Gastrocnemius medialis (tissue), 4 donors: Measurements from ENCODE around the gene TMEM62.

Experiments
- POLR2A ChIP-seq, 2 donors: fragments of 450-650 bp; IDR thresholded peaks; one replicate each; pipeline ENCODE4 v1.6.1; 2017; ENCODE audit warnings: antibody characterized with exemption in 2 of 2, mild to moderate bottlenecking in 2 of 2, moderate library complexity in 2 of 2
- TF ChIP-seq, protein P1 (sequence below), 5 experiments: fragments of 450-650 bp in 3 of 5; fragments of 200-600 bp in 2 of 5; sonication (generic) in 2 of 5; IDR thresholded peaks in 4 of 5; conservative IDR thresholded peaks in 1 of 5; 1 replicate in 4 of 5; 2 replicates in 1 of 5; pipeline ENCODE4 v1.5.1; 2016 to 2019; ENCODE audit warnings: antibody characterized with exemption in 5 of 5, mild to moderate bottlenecking in 3 of 5, moderate library complexity in 3 of 5

DNA sequence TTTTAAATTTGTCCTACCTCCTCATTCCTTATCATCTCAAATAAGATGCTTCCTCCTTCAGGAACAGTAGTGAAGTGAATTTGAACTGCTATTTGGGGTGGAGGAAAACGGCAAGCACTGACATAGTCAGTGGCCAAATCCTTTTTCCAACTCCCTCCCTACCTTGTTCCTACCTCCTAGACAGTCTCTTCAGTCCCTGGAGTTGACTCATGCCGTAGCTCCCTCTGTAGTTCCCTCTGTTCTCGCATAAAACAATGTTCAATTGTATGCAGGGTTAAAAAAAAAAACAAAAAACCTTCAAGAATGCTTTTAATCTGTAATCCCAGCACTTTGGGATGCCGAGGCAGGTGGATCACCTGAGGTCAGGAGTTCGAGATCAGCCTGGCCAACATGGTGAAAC is 29.0 kb upstream of the TMEM62 start:
- TF ChIP-seq, protein P1, sequence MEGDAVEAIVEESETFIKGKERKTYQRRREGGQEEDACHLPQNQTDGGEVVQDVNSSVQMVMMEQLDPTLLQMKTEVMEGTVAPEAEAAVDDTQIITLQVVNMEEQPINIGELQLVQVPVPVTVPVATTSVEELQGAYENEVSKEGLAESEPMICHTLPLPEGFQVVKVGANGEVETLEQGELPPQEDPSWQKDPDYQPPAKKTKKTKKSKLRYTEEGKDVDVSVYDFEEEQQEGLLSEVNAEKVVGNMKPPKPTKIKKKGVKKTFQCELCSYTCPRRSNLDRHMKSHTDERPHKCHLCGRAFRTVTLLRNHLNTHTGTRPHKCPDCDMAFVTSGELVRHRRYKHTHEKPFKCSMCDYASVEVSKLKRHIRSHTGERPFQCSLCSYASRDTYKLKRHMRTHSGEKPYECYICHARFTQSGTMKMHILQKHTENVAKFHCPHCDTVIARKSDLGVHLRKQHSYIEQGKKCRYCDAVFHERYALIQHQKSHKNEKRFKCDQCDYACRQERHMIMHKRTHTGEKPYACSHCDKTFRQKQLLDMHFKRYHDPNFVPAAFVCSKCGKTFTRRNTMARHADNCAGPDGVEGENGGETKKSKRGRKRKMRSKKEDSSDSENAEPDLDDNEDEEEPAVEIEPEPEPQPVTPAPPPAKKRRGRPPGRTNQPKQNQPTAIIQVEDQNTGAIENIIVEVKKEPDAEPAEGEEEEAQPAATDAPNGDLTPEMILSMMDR (IDR thresholded peaks at IDR 0.05 in 4 of 5, conservative IDR thresholded peaks at IDR 0.05 in 1 of 5) = no peak
- no peak for TF ChIP-seq POLR2A (IDR thresholded peaks at IDR 0.05)
